GM19397 (cell line): ENCODE data around the gene TBC1D8.

ENCODE experiments used
- ATAC-seq: cut with Tn5 transposase; IDR thresholded peaks from one replicate; pipeline ENCODE4 v1.9.1; 2021; ENCODE audit warnings: mild to moderate bottlenecking, moderate library complexity; ENCODE audit not compliant: unreplicated experiment

Gene TBC1D8

DNA sequence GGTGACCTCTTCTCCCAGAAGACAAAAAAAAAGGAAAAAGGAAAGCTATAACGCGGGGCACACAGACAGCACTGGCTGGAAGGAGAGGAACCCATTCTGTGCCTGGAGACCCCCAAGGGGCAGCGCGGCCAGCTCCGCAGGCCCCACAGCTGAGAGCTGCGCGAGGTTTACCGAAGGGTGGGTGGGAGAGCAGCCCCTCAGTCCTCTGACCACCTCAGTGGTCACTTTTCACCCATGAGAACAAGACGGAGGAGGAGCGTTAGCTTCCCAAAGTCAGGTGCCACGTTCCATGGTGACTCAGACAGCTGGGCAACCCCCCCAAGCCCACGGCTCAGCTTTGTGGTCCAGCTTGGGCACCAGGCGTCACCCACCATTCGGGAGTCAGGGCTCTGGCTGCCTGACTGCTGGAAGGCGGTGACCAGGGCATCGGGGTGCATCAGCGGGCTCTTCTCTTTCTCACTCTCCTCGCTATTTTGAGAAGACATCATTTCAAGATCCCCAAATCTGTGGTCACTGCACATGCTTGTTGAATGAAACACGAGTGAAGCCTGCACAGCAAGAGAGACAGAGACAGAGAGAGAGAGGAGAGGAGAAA, 113.9 kb downstream of the TBC1D8 start:
- no peak for ATAC-seq

DNA sequence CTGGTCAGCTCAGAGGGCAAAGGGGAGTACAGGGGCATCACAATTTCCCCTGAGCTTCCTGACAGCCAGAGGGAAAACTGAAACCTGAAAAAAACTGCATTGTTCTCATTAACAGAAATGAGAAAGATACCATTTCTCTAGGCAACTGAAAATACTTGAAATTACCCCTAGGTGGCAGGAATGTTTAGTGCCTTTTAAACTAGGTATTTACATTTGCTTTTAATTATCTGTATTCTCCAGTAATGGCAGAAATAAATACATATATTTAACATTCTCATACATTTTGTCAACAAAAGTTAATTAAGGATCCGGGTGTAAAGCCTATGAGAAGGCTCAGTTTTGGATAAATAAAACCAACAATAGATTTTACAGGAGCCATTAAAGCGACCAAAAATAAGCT, 114.6 kb downstream of the TBC1D8 start:
- no peak for ATAC-seq

DNA sequence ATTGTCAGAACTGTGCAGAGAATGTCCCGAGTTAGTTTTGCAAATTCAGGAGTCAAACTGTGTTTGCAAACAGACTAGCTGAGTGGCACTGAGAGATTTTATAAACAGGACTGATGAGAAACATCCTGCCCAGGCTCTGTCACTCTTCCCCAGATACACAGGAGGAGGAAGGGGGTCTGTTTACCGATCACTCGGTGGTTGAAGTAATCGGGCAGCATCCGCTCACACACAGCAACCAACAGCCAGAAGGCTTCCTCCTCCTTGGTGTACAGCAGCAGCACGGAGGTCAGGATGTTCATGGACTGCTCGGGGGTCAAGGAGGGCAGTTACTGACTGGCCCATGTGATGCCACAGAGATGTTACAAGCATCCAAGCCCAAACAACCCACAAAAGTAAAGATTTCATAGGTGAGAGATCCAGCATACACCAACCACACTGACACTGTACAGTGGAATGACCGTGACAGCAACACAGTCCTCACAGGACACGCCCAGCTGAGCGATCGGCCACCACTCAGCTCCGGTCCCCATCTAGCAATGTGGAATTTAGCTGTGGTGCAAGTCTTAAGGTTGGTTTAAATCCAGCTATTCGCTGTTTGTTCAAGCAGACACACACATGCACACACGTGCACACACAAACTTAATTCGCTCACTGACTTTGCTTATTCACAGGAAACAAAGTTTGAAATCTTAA, 119.0 kb downstream of the TBC1D8 start:
- no peak for ATAC-seq

- no peak for ATAC-seq
These were observed 120.2 kb downstream of the TBC1D8 start for GRCh38 chr2:101030866-101031554.

DNA sequence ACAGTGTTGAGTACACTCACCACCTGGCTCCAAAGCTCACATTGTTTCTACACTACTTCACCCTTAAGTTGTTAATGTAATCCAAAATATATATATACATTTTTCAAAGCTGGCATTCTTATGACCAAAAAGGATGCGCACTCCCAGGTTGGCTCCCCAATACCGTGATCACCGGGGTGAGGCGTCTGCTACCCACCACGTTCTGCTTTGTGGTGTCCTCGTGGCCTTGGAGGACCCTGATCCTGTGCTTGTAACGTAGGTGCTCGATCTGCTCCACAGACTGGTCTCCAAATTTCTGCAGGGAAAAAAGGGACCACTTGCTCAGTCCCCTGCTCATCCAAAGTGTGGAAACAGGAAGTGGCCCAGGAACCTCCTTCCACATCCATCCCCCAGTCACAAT, 123.3 kb downstream of the TBC1D8 start:
- no peak for ATAC-seq

GRCh38 chr2:101026923-101027469, 124.2 kb downstream of the TBC1D8 start:
- ATAC-seq, result no peak

DNA sequence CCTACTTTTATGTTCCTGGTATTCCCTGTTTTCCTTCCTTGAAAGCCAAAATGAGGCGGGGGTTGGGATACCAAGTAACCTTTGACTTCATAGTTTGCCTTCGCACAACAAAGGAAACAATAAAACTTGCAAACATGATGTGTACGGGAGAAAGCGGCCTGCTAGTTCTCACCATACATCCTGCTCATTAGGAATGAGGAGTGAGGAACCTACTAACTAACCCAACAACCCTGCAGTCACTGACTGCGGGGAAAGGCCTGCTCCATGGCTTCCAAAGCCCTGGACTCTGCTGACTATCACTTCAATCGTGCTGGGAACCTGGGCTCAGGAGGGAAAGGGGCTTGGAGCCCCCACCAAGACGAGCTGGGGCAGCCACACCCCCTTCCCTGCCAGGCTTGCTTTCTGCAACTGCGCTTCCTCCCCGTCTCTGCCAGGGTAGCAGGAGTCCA, 124.9 kb downstream of the TBC1D8 start:
- no peak for ATAC-seq

DNA sequence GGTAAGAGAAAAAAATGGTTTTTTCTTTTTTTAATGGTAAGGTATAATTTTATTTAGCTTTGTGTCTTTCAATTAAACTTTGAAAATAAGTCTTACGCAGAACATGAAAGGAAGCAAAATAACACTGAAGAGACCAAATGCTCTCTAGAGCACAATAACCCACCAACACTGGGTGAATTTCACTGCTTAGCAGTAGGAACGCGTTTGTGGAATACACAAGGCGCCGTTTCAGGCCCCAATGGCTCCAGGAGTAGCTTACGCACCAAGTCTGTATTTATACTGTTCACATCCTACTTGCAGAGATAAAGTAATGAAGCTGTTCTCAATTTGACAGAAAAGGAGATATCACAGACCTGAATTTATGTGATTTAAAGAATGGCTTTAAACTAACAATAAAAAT, 125.6 kb downstream of the TBC1D8 start:
- no peak for ATAC-seq

GRCh38 chr2:101023327-101024107, 127.7 kb downstream of the TBC1D8 start:
- no peak for ATAC-seq

GRCh38 chr2:101022221-101022620, 129.0 kb downstream of the TBC1D8 start:
- no peak for ATAC-seq

- no peak for ATAC-seq
These were observed 132.2 kb downstream of the TBC1D8 start for GRCh38 chr2:101018934-101019333.

- ATAC-seq, result no peak
These were observed 133.8 kb downstream of the TBC1D8 start for GRCh38 chr2:101017371-101017770.

- ATAC-seq, result no peak
These were observed 136.8 kb downstream of the TBC1D8 start for GRCh38 chr2:101014264-101014857.

DNA sequence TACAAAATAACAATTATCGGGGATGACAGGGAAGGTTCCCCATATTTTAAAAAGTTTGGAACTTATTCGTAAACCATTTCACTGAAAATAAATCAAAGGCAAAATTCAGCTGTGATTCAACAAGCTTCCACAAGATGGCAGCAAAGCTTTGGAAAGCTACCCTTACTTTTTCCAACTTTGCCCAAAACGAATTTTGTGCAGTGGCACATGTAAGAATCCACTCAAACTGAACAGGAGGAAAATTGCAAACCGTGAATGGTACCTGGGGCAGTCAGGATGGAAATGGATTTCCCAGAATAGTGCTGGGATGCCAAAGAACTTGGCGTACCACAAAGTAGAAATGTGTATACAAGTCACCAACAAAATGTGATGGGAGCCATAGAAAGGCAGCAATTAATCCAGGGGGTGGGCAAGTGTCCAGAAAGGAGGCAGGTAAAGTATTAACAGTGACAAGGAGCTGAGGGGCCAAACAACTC, 138.4 kb downstream of the TBC1D8 start:
- no peak for ATAC-seq

DNA sequence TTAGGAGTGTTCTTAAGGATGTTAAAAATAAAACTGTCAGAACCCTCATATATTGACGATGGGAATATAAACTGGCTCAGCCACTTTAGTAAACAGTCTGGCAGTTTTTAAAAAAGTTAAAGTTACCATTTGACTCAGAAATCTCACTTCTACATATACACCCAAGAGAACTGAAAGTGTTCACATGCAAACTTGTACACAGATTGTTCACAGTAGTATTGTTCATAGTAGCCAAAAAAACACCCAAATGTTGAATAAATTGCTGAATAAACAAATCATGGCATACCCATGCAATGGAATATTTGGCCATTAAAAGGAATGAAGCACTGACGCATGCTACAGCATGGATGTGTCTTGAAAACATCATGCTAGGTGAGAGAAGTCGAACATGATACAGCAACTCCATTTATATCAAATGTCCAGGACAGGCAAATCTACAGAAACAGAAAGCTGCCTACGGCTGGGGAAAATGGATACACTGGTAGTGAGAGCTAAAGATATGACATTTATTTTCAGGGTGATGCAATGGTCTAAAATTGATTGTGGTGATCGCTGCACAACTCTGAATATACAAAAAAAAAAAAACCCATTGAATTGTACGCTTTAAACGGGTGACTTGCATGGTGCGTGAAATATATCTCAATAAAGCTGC, 139.0 kb downstream of the TBC1D8 start:
- ATAC-seq, result peak; percentile 70

DNA sequence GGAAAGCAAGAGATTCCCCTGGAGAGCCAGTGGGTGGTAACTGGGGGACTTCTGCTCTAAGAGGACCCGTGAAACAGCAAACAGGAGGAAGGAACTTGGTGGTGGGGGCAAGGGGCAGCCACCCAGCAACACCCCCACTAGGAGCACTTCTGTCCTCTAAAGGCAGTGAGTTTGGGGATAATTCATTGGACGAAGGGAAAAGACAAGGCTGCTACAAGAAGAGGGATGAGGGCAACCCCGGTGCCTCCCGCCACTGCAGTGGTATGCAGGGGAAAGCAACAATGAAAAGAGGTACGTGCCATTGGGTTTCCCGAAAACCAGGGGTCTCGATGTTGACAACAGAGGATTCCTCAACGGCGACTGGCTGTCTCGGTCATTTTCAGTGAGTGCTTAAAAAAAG, 140.0 kb downstream of the TBC1D8 start:
- ATAC-seq, result no peak

- ATAC-seq, result no peak
These were observed 143.5 kb downstream of the TBC1D8 start for GRCh38 chr2:101007415-101008345.

- no peak for ATAC-seq
These were observed 145.0 kb downstream of the TBC1D8 start for GRCh38 chr2:101006065-101006715.
